GM21529 (cell line): ENCODE data around the gene TMED6.
"Not testable (repeated sequence)": the region's sequence is repeated elsewhere in the genome, so short reads cannot be mapped to it uniquely, and the experiment has no call there.

Experiments
- ATAC-seq: cut with Tn5 transposase; IDR thresholded peaks from one replicate; pipeline ENCODE4 v1.9.1; 2021; ENCODE audit not compliant: unreplicated experiment

Gene TMED6

DNA sequence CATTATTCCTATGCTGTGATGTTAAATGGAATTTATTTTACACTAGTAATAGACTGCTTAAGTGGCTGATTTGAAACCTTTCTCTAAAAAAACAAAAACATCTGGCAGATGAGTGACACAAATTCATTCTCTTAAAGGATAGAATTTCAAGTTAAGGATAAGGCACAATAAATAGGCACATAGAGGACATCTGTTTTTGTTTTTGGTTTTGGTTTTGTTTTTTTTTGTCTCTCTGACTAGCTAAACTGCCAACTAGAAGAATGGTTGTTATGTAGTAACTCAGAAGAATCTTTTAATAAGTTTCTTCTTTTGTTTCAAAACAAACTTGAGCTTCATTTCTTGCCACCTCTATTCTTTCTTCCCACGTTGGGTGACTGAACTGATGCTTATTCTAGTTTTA lies 45.6 kb downstream of the TMED6 start:
- ATAC-seq: no peak

DNA sequence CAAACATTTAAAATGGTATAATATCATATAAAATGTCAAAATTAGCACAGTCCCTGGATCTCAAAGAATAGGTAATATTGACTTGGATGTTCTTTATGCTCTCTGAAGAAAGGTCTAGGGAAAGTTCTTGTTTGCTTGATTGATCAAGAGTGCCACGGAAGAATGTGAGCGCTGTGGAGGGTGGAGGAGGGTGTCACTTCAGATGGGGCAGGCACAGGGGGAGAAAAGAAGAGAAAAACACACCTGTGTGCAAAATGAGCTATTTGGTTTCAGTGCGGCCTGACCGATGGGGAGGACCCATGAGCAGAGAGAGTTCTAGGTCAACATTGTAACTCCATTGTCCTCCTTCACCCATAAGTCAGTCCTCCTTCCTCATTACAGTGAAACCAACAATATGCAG lies 49.3 kb downstream of the TMED6 start:
- no peak for ATAC-seq

DNA sequence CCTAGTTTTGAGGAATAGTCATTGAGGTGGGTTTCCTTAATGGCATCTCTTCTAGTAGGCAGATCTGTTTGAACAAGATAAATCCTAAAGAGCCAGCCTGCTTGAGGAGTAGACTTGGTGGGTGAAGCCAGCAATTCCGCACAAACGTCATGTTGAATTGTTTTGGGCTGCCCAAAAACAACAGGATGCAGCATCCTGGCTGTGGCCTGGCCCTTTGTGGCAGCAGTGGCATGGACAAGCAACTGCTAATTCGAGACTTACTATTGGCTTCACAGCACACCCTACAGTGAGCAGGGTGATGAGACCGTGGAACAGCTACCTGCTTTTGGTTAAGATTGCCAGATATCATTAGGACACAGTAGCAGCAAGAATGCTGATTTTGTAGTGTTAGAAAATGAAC lies 49.7 kb downstream of the TMED6 start:
- ATAC-seq: no peak

DNA sequence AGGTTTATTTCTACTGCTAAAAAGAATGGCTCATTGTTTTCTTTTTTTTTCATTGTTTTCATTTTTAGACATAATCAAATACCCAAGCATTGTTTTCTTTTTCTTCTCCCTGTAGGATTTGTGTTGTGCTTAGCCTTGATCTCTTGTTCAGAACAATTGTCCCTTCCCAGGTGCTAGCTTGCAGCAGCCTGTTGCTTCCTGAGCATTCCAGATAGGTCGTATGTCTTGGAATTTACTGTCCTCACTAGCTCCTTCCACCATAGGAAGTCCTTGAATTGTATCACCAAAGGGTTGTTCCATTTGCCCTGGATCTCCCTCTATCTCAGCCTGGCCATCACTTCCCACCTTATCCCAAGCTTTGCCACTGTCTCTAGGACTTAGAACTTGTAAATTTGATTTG lies 50.4 kb downstream of the TMED6 start:
- no peak for ATAC-seq

DNA sequence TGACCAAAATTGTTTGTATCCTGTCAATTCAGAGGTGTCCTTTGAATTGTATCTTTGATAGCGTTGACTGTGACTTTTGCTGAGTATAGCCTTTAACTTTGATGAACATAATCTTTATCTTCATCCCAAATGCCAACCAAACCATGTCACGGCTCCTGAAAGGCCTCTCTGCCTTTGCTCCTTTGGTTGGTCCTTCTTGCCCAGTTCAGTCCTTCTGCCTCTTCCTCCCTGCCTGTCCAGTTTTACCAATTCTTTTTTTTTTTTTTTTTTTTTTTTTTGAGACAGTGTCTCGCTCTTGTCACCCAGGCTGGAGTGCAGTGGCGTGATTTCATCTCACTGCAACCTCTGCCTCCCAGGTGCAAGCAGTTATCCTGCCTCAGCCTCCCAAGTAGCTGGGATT lies 53.3 kb downstream of the TMED6 start:
- no peak for ATAC-seq

DNA sequence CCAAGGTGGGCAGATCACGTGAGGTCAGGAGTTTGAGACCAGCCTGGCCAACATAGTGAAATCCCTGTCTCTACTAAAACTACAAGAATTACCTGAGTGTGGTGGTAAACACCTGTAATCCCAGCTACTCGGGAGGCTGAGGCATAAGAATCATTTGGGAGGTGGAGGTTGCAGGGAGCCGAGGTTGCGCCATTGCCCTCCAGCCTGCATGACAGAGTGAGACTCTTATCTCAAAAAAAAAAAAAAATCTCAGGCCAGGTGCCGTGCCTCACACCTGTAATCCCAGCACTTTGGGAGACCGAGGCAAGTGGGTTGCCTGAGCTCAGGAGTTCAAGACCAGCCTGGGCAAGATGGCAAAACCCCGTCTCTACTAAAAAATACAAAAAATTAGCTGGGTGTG lies 54.8 kb downstream of the TMED6 start:
- ATAC-seq: not testable (repeated sequence)

DNA sequence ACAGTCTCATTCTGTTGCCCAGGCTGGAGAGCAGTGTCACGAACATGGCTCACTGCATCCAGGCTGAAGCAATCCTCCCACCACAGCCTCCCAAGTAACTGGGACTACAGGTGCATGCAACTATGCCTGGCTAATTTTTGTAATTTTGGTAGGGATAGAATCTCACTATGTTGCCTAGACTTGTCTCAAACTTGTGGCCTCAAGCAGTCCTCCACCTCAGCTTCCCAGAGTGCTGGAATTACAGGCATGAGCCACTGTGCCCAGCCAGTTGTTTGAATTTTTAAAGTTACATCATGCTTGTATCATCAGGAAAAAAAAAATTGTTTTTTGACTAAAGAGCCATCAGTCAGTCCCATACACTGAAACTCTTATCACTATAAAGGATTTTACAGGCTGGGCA lies 57.5 kb downstream of the TMED6 start:
- no peak for ATAC-seq

DNA sequence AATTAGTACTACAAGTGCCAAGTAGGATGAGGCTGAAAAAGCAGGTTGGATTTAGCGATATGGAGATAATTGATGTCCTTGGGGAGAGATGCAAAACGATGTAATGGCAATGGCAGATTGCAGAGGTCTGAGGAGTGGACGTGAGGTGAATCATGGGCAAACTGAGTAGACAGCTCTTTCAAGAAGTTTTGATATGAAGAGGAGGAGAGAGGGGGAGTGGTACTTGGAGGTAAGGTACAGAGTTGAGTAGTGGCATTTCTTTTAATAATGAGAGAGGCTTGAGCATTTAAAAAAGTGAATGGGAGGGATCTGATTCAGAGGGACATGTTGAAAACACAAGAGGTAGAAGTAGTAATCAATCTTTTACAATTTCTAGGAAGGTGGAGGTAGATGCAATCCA lies 58.2 kb downstream of the TMED6 start:
- no peak for ATAC-seq
